Tibial nerve (tissue), 3 donors: ENCODE data around the gene NANOS1.

Experiments used
- POLR2A ChIP-seq, 2 donors: fragments of 450-650 bp; IDR thresholded peaks; one replicate each; pipeline ENCODE4 v1.6.1; 2017; ENCODE audit warnings: antibody characterized with exemption in 2 of 2, mild to moderate bottlenecking in 2 of 2, moderate library complexity in 2 of 2
- TF ChIP-seq, protein P1 (sequence below), 5 experiments: fragments of 200-600 bp in 3 of 5; fragments of 450-650 bp in 2 of 5; sonication (generic) in 3 of 5; IDR thresholded peaks; one replicate each; pipeline ENCODE4 v1.5.1; 2016 to 2019; ENCODE audit warnings: antibody characterized with exemption in 5 of 5, mild to moderate bottlenecking in 3 of 5, moderate library complexity in 2 of 5

DNA sequence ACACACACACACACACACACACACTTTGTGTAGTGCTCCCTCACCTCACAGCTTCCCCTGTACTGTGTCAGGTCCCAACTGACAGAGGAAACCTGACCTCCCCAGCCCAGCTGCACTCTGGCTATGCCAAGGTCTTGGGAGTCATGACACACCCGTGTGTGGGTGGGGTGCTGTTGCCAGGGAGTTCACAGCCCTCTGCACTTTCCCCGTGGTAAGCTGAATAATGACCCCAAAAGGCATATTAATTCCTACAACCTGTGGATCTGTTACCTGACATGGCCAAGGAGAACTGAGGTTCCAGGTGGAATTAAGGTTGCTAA lies 8.9 kb upstream of the NANOS1 start:
- TF ChIP-seq, protein P1, sequence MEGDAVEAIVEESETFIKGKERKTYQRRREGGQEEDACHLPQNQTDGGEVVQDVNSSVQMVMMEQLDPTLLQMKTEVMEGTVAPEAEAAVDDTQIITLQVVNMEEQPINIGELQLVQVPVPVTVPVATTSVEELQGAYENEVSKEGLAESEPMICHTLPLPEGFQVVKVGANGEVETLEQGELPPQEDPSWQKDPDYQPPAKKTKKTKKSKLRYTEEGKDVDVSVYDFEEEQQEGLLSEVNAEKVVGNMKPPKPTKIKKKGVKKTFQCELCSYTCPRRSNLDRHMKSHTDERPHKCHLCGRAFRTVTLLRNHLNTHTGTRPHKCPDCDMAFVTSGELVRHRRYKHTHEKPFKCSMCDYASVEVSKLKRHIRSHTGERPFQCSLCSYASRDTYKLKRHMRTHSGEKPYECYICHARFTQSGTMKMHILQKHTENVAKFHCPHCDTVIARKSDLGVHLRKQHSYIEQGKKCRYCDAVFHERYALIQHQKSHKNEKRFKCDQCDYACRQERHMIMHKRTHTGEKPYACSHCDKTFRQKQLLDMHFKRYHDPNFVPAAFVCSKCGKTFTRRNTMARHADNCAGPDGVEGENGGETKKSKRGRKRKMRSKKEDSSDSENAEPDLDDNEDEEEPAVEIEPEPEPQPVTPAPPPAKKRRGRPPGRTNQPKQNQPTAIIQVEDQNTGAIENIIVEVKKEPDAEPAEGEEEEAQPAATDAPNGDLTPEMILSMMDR (IDR thresholded peaks at IDR 0.05): no peak
- no peak for TF ChIP-seq POLR2A (IDR thresholded peaks at IDR 0.05)
